NCI-H526 treated with DMSO at 0.1 percent for 48 hours (cell line): ENCODE results near the gene PERCC1.
A peak's percentile ranks its signal among the peaks of the same experiment; 100 is the strongest.
"Not testable (repeated sequence)": the region's sequence is repeated elsewhere in the genome, so short reads cannot be mapped to it uniquely, and the experiment has no call there.

Experiments used
- DNase-seq: peaks from one replicate; lab custom pipeline; 2025; lab: John Stamatoyannopoulos, UW

Gene PERCC1

DNA sequence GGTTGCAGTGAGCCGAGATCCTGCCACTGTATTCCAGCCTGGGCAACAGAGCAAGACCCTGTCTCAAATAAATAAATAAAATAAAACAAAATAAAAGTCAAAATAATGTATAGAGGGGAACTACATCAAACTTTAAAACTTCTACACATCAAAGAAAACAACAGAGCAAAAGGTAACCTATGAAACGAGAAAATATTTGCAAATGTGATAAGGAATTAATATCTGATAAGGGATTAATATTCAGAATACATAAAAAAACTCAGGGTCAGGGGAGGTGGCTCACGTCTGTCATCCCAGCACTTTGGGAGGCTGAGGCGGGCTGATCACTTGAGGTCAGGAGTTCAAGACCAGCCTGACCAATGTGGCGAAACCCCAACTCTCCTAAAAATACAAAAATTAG, 38.3 kb downstream of the PERCC1 start:
- not testable (repeated sequence) for DNase-seq

DNA sequence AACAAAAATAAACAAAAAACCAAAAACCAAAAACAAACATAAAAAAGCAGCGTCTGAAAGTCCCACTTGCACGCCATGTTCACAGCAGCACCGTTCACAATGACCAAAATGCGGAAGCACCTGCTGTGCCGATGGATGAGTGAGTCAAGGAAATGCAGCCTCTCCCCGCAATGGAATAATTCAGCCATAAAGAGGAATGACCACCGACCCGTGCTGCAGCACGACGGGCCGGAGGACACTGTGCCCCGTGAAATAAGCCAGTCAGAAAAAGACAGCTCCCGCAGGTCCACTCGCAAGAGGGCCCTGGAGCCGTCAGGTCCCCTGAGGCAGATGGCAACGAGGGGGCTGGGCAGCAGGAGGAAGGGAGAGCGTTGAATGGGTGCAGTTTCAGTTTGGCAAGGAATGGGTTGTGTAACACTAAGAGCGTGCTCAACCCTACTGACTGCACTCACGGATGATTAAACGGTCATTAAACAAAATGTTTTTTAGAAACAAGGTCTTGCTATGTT, 38.9 kb downstream of the PERCC1 start:
- no peak for DNase-seq

DNA sequence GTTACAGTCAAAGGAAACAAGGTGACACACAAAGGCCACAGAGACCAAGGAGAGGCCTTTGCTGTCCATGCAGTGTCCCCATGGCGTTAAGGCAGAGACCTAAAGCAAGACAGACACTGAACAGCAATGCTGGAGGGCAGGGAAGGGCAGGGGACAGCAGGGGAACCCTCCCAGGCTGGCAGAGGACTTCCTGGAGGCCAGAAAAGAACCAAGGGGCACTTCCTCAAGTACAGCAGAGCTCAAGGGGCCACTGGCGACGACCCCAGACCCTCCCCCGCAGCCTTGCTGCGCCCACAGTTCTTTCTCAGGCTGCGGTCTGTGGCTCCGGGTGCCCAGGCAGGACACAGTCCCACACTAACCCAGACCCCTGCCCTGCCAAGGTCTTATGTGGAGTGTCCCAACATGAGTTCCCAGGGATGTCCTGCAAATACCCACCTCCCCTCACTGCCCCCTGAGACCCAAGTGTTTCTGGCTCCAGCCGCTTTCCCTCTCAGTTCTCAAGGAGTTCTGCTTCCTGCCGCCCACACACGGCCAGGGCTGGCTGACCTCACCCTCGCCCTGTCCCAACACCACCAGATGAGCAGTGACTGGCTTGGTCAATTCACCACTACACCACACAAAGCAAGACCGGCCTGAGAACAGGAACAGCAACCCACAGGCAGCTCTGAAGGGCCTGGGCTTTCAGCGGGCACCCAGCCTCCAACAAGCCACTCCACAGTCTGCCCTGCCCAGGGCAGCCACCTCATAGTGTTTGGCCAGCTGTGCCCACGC, 39.8 kb downstream of the PERCC1 start:
- DNase-seq, result no peak

- DNase-seq, result no peak
These were observed 40.8 kb downstream of the PERCC1 start for GRCh38 chr16:1471569-1472194.

DNA sequence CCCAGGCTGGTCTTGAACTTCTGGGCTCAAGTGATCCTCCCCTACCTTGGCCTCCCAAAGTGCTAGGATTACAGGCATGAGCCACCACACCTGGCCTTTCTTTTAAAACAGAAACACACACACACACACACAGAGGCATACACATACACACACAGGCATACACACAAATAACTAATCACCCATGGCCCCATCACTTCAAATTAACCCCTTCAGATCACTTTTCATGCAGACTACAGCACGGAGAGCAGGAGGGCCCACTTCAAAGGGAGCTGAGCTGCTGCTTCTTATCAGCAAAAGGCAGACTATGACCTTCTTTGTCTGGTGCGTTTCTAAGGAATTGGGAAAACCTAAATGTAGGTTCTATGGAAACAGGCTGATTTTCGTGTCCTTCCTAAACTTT, 42.1 kb downstream of the PERCC1 start:
- DNase-seq, result no peak

DNA sequence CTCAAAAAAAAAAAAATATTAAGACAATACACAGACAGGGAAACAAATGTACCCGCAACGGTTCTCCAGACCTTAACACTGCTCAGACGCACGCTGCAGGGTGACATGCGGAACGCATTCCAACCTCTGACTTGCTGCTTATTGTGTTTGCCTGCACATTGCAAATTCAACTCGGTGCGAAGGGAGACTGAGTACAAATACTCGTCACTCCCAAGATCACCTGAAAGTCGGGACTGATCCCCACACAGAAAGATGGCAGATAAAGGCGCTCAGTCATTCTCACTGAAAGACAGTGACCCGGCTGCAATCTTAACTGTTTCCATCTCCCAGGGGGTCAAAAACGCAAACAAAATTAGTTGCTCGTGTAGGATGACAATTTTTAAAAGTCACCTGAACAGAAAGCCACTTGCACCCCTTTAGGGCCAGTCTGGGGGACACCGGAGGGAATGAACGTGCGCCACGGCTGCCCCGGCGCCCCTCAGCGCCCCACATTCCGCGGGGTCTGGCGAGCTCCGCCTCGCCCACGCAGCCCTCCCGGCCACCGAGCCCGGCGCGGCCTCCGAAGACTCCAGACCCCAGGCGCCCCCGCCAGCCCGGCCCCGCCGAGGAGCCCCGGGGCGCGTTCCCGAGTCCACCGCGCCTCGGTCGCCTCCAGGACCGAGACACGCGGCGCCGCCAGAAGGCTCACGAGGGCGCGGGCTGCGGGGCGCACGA, 43.4 kb downstream of the PERCC1 start:
- no peak for DNase-seq

- DNase-seq, result peak; percentile 30
These were observed 44.1 kb downstream of the PERCC1 start, which contains the start of gene CLCN7 for GRCh38 chr16:1474796-1475551. TSS of gene CLCN7 (minus strand) at chr16:1475028. CDS start at chr16:1474974, 54 bp downstream.

DNA sequence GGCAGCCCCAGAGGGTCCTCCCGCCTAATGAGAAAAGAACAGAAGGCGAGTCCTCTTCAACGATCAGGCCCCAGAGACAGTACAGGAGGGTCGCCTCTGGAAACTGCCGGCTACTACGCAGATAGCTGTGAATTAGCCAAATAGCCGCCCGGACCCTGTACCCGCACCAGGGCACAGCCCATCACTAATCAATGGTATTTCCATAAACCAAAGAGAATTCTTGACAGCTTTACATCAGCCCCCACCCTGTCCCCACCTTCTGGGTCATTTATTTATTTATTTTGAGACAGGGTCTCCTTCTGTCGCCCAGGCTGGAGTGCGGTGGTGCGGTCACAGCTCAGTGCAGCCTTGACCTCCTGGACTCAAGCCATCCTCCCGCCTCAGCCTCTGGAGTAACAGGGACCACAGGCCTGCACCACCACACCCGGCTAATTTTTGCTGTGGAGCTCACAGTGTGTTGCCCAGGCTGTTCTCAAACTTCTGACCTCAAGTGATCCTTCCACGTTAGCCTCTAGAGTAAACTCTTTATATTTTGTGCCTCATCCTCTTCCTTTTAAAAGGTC, 44.8 kb downstream of the PERCC1 start:
- no peak for DNase-seq

- DNase-seq, result no peak
These were observed 46.2 kb downstream of the PERCC1 start for GRCh38 chr16:1477033-1477432.

- not testable (repeated sequence) for DNase-seq
These were observed 48.1 kb downstream of the PERCC1 start for GRCh38 chr16:1478937-1479336.

DNA sequence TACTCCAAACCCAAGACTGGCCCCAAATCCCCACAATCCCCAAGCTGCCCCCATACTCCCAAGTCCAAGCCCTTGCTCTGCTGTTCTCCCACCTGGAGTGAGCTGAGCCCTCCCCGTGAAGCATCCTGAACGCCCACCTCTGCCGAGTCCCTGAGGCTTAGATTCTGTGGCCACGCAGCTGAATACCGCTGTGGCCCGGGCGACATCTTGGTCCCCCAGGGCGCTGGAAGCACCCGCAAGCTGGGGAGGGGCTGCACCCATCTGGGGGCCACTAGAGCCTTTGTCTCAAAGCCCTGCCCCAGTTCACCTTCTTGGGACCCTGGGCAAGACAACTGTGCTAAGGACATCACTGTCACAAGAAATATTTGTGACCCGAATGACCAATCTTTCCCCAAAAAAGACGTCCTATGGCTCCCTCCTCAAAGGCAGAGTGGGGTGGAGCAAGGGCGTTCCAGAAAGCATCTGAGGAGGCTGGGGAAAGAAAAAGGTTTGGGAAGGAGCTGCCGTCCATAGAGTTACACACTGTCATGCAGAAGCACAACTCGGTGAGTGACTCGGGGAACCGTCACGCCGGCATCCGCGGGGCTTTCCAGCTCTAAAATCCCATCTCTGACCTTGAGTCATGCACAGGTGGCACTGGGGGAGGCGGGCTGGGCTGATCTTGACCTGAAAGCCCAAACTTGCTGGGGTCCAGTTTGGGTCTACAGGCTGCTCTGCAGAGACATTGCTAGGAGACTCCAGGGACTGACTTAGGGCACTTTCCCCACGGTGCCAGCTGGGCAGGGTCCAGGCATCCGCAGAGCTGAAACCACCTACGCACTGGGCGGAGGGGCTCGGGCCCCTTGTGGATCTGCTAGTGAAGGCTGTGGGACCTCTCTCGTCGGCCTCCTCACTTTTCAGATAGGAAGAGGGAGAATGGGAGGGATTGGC, 51.3 kb downstream of the PERCC1 start:
- no peak for DNase-seq
